ENCODE measurements around the gene TKT.

- TF ChIP-seq POLR2A (IDR thresholded peaks at IDR 0.05; ENCODE audit: control extremely low read depth in 1 of 2, low read depth in 2 of 2, low read length in 2 of 2) (peak in 1 of 2 experiments; percentile 38; a peak in 1 of 3 replicates), RFX5 (IDR thresholded peaks at IDR 0.05; ENCODE audit: borderline replicate concordance, low read depth, low read length) (no peak), CTCF (IDR thresholded peaks at IDR 0.05; ENCODE audit: control extremely low read depth in 1 of 3, insufficient read depth in 1 of 3, low read depth in 1 of 3, low read length in 3 of 3) (no peak), GABPA (IDR thresholded peaks at IDR 0.05; ENCODE audit: borderline replicate concordance, insufficient read depth, low read length) (no peak), E2F6 (IDR thresholded peaks at IDR 0.05) (no peak)
Observed at GRCh38 chr3:53269888-53270880, 14.4 kb upstream of the TKT start.

All from H1 (cell line).